CD4-positive, alpha-beta T cell treated with Interleukin-6 for 4 hours (primary cell): ENCODE measurements around the gene RPL6.

Source experiments
- DNase-seq: peaks from one replicate; pipeline ENCODE4 v3.0.0-alpha.2; 2020; ENCODE audit warnings: mixed read lengths

The RPL6 gene

DNA sequence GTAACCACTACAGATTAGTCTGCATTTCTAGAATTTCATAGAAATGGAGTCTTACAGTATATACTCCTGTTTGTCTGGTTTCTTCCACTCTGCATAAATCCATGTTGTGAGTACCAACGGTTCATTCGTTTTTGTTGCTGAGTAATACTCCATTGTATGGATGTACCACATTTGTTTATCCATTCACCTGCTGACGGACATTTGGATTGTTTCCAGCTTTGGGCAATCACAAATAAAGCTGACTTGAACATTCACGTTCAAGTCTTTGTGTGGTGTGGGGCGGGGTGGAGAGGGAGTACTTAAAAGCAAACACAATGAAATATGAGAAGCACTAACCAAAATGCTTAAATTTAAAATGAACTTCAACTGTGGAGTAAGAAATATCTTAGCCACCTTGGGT, 34.3 kb downstream of the RPL6 start:
- no peak for DNase-seq

DNA sequence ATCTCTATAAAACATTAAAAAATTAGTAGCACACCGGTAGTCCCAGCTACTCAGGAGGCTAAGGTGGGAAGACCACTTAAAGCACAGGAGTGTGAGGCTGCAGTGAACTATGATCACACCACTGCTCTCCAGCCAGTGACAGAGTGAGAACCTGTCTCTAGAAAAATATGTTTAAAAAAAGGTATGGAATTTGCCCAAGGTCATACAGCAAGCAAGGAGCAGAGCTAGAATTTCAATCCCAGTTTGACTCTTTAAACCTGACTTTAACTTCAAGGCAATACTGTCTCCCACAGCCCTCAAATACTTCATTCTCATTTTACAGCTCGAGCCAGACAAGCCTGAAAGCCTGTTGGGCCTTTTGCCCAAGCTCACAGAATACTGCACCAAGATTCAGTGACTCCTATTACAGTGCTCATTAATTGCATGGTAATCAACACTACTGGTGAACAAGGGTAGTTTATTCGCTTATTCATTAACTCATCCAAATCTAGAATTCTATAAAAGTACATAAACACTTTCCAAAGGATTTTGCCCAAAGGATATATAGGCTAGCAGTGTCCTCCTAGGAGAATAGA, 35.2 kb downstream of the RPL6 start:
- DNase-seq = no peak

DNA sequence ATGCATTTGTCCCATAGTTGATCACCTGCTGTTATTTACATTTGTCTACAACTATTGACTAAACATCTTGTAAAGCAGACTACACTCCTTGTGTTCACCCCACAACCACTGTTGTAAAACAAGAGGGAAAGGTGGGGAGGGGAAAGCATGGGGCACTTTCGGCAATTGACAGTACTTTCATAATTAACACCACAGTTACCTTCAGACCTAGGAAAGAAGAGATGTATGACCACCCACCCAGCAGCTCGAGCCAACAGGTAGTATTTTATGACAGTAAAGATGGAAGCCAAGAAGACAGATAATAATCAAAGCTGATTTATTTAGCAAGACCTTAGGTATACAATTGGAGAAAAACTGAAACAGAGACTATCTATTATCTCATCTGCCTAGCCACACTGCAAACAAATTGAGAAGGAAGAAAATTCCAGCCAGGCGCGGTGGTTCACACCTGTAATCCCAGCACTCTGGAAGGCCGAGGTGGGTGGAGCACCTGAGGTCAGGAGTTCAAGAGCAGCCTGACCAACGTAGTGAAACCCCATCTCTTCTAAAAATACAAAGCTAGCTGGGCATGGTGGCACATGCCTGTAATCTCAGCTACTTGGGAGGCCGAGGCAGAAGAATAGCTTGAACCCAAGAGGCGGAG, 38.4 kb downstream of the RPL6 start:
- no peak for DNase-seq

DNA sequence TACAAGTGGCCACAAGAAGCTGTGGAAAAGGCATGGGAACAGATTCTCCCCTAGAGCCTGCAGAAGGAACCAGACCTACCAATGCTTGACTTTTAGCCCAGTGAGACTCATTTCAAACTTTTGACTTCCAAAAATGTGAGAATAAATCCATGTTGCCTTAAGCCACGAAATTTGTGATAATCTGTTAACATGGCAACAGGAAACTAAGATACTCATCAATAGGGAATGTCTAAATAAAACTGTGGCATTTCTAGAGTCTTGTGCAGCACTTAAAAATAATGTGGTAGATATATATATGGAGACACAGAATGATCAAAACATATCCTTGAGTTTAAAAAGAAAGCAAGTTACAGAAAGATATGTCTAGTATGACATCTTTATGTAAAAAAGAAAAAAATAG, 39.2 kb downstream of the RPL6 start:
- no peak for DNase-seq

DNA sequence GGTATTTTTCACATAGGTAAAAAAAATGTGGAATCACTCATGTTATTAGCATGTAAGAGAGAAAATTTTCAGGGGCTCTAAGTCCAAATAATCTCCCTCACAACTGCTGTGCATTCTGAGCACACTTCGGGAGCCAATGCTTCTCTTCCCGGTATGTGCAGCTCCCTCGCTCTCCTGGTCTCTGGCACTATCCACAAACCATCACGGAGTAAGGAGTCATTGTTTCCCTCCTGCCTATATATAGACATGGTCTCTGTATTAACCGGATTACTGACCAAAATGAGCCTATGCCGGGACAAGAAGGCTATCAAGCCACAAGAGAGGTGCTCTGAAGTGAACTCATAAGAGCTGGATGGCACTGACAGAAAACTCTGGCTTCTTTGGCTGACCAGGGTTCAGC, 40.5 kb downstream of the RPL6 start:
- no peak for DNase-seq

DNA sequence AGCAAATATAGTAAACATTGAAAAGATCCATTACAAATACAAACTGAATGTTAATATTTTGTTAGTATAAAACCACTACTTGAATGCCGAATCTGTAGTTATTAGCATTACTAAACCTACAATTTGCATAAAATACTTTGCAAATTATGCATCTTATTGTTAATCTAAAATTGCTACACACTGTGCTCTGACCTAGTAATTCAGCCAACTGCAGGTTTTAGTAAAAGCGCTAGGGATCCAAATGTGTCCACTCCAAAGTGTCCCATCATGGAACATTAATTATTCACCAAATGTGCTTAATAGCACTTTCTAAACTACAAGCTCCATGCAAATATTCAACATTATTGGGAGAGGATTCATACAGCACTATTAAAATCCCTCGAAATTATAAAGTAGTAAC, 41.4 kb downstream of the RPL6 start:
- no peak for DNase-seq

DNA sequence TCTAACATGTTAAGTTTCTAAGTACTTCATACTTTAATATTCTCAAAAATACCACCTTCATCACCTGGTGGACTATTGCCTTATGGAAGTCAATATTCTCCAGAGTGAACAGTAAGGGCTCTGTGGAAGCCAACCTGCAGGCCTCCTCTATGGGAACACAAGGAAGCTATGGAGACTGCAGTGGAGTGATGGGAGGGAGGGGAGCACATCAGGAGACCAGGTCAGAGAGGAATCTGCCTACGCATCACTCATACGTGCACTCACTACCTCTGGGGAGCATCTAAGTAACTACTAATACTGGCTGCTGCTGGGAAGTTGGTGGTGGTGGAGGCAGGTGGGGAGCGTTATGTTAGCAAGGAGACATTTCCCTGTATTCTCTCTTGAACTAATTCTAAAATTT, 47.1 kb downstream of the RPL6 start:
- no peak for DNase-seq

DNA sequence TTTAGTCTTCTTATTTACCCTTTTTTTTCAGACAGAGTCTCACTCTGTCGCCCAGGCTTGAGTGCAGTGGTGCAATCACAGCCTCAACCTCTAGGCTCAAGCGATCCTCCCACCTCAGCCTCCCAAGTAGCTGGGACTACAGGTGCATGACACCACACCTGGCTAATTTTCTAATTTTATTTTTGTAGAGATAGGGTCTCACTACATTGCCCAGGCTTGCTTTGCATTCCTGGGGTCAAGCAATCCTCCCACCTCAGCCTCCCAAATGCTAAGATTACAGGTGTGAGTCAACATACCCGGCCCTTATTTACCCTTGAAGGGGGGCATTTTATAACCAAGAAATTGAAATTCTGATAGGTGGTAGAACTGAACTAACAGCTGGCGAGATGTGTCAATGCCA, 48.1 kb downstream of the RPL6 start:
- no peak for DNase-seq

DNA sequence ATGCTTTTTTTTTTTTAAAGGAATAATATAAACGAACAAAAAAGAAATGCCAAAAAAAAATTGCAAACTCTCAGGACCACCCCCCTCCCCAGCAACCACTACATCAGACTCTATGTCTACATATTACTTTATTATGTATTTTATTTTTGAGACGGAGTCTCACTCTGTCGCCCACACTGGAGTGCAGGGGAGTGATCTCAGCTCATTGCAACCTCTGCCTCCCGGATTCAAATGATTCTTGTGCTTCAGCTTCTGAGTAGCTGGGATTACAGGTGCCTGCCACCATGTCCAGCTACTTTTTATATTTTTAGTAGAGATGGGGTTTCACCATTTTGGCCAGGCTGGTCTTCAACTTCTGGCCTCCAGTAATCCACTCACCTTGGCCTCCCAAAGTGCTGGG, 50.1 kb downstream of the RPL6 start:
- DNase-seq = no peak

DNA sequence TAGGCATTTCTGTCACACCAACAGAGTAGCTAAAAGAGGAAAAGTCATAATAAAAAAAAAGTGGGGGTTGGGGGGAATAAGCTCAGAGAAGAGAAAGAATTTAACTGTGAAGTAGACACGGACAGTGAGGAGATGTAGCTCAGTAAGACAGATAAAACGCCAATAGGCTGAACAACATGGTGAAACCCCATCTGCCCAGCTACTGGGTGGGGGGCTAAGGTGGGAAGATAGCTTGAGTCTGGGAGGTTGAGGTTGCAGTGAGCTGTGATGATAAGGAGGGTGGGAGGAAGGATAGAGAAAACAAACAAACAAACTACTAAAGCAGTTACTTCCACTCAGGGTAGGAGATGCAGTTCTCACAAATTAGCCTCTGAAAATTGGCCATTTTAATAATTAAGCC, 52.2 kb downstream of the RPL6 start:
- no peak for DNase-seq
